OCI-LY3 (cell line): ENCODE data around the gene DLX5.

Source experiments
- EZH2phosphoT487 ChIP-seq: fragments of 200-600 bp; shearing (Covaris generic); IDR thresholded peaks from 2 replicates; pipeline ENCODE4 v1.6.1; 2018; ENCODE audit warnings: antibody characterized with exemption, mixed run types, low read depth
- TF ChIP-seq, protein P1 (sequence below): fragments of 200-600, 300-600 bp; sonication (generic); IDR thresholded peaks from 2 replicates; pipeline ENCODE4 v1.5.1; 2014; ENCODE audit warnings: antibody characterized with exemption, low read length, low read depth

DNA sequence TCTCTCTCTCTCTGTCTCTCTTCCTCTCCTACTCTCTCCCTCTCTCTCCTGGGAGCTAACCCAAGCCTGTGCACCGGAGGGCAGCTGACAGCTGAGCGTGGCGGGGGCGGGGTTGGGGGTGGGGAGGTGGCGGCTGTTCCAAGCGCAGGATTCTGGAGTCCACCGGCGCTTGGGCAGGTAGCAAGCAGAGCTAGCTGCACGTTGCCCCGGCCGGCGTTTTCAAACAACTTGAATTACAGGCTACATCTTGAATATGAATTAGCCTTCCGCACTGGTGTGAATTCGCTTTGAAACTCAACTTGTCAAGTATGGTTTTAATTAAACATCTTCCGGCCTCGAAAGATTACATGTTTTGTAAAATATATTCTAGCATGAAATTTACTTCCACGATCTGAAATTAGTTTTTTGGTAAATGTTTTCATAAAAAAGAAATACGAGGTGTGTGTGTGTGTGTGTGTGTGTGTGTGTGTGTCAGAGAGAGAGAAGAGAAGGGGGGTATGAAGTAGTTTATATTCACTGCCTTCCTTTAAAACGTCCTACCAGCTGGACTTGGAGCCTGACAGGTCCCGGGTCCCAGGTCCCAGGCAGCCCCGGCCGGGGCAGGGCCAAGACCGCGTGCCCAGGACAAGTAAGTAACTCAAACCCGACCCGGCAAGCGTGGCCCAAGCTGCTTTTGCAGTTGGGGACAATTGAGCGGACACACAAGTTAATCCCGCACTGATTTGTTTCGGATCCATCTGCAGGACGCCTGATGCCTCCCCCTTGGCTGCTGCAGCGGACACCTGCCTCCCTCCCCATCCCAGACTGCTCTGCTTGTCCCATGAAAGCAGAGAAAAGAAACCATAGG lies 28.3 kb downstream of the DLX5 start:
- TF ChIP-seq, protein P1, sequence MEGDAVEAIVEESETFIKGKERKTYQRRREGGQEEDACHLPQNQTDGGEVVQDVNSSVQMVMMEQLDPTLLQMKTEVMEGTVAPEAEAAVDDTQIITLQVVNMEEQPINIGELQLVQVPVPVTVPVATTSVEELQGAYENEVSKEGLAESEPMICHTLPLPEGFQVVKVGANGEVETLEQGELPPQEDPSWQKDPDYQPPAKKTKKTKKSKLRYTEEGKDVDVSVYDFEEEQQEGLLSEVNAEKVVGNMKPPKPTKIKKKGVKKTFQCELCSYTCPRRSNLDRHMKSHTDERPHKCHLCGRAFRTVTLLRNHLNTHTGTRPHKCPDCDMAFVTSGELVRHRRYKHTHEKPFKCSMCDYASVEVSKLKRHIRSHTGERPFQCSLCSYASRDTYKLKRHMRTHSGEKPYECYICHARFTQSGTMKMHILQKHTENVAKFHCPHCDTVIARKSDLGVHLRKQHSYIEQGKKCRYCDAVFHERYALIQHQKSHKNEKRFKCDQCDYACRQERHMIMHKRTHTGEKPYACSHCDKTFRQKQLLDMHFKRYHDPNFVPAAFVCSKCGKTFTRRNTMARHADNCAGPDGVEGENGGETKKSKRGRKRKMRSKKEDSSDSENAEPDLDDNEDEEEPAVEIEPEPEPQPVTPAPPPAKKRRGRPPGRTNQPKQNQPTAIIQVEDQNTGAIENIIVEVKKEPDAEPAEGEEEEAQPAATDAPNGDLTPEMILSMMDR = no peak
- no peak for TF ChIP-seq EZH2phosphoT487
